ENCODE measurements around the gene BTNL9. TPM values are rescaled to one million over a fixed set of nuclear protein-coding genes. Genes with fewer than 3 reads are reported as not detected.

The BTNL9 gene
- polyA plus RNA-seq, 1 donor (not counting 4 experiments of a cell fraction or from before 2014, with no cell fraction given): 0.07 TPM

- dilution Hi-C loops (cut with MboI; ENCODE audit: extremely low pct_ligation_motif_present, low sequenced_read_pairs): no loop called here
Observed at GRCh38 chr5:181001947-181002346, 38.1 kb upstream of the BTNL9 start.

DNA sequence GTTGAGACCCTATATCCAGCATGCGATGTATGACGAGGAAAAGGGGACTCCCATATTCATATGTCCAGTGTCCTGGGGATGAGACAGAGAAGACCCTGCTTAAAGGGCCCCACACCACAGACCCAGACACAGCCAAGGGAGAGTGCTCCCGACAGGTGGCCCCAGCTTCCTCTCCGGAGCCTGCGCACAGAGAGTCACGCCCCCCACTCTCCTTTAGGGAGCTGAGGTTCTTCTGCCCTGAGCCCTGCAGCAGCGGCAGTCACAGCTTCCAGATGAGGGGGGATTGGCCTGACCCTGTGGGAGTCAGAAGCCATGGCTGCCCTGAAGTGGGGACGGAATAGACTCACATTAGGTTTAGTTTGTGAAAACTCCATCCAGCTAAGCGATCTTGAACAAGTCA, 34.3 kb upstream of the BTNL9 start:
- no peak overlapping the region for H3K9ac ChIP-seq (ENCODE audit: control insufficient read depth, extremely low read depth, insufficient read depth, low read length)
- DNase-seq (ENCODE audit: low read depth, low spot score) (no peak), FAIRE-seq (no peak)
- no peak overlapping the region for H2AFZ ChIP-seq (ENCODE audit: control insufficient read depth, low read length)
- TF ChIP-seq, protein P1, sequence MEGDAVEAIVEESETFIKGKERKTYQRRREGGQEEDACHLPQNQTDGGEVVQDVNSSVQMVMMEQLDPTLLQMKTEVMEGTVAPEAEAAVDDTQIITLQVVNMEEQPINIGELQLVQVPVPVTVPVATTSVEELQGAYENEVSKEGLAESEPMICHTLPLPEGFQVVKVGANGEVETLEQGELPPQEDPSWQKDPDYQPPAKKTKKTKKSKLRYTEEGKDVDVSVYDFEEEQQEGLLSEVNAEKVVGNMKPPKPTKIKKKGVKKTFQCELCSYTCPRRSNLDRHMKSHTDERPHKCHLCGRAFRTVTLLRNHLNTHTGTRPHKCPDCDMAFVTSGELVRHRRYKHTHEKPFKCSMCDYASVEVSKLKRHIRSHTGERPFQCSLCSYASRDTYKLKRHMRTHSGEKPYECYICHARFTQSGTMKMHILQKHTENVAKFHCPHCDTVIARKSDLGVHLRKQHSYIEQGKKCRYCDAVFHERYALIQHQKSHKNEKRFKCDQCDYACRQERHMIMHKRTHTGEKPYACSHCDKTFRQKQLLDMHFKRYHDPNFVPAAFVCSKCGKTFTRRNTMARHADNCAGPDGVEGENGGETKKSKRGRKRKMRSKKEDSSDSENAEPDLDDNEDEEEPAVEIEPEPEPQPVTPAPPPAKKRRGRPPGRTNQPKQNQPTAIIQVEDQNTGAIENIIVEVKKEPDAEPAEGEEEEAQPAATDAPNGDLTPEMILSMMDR (optimal IDR thresholded peaks at IDR 0.05 in 1 of 3, IDR thresholded peaks at IDR 0.05 in 1 of 3, conservative IDR thresholded peaks at IDR 0.05 in 1 of 3; ENCODE audit: extremely low read depth in 1 of 3, insufficient read depth in 2 of 3, low read length in 3 of 3): no peak
- no peak for TF ChIP-seq EZH2 (IDR thresholded peaks at IDR 0.05; ENCODE audit: low read length)
- H3K9me3 ChIP-seq (ENCODE audit: control insufficient read depth, low read depth, low read length): no peaks in the 10 kb centered on the region
- H3K36me3 ChIP-seq (ENCODE audit: control insufficient read depth in 2 of 2, extremely low read depth in 1 of 2, insufficient read depth in 2 of 2, low read length in 2 of 2): no peaks in the 10 kb centered on the region
- no peaks in the 10 kb centered on the region for H4K20me1 ChIP-seq (ENCODE audit: control insufficient read depth, extremely low read depth, insufficient read depth, low read length)
- H3K9me1 ChIP-seq (ENCODE audit: control insufficient read depth, extremely low read depth, insufficient read depth, low read length): no peaks in the 10 kb centered on the region
- dilution Hi-C loops (cut with MboI; ENCODE audit: extremely low pct_ligation_motif_present, low sequenced_read_pairs): no loop called here
- no peaks in the 10 kb centered on the region for H3K4me1 ChIP-seq (ENCODE audit: control insufficient read depth, extremely low read depth, insufficient read depth, low read length)
- H3K27ac ChIP-seq (ENCODE audit: control insufficient read depth, insufficient read depth, low read length): no peak overlapping the region
- H3K27me3 ChIP-seq (ENCODE audit: control insufficient read depth, extremely low read depth, insufficient read depth, low read length): no peaks in the 10 kb centered on the region
- no peaks in the 10 kb centered on the region for H3K79me2 ChIP-seq (ENCODE audit: control insufficient read depth, insufficient read depth, low read length)
- no peak overlapping the region for H3K4me2 ChIP-seq (ENCODE audit: control insufficient read depth, extremely low read depth, insufficient read depth, low read depth, low read length)
- H3K4me3 ChIP-seq (ENCODE audit: control insufficient read depth in 2 of 3, extremely low read depth in 1 of 3, insufficient read depth in 2 of 3, low read depth in 1 of 3, low read length in 3 of 3): no peak overlapping the region

More at GRCh38 chr5:181001947-181002346, 38.1 kb upstream of the BTNL9 start:
- Histone ChIP-seq H3K9me3 (ENCODE audit: control insufficient read depth, low read depth, low read length) (no peaks in the 10 kb centered on the region), H4K20me1 (ENCODE audit: control insufficient read depth, extremely low read depth, insufficient read depth, low read length) (no peaks in the 10 kb centered on the region), H2AFZ (ENCODE audit: control insufficient read depth, low read length) (no peak overlapping the region), H3K4me2 (ENCODE audit: control insufficient read depth, extremely low read depth, insufficient read depth, low read depth, low read length) (no peak overlapping the region), H3K36me3 (ENCODE audit: control insufficient read depth in 2 of 2, extremely low read depth in 1 of 2, insufficient read depth in 2 of 2, low read length in 2 of 2) (no peaks in the 10 kb centered on the region), H3K27ac (ENCODE audit: control insufficient read depth, insufficient read depth, low read length) (no peak overlapping the region), H3K4me1 (ENCODE audit: control insufficient read depth, extremely low read depth, insufficient read depth, low read length) (no peaks in the 10 kb centered on the region), H3K4me3 (ENCODE audit: control insufficient read depth in 2 of 3, extremely low read depth in 1 of 3, insufficient read depth in 2 of 3, low read depth in 1 of 3, low read length in 3 of 3) (no peak overlapping the region), H3K9ac (ENCODE audit: control insufficient read depth, extremely low read depth, insufficient read depth, low read length) (no peak overlapping the region), H3K79me2 (ENCODE audit: control insufficient read depth, insufficient read depth, low read length) (no peaks in the 10 kb centered on the region), H3K27me3 (ENCODE audit: control insufficient read depth, extremely low read depth, insufficient read depth, low read length) (no peaks in the 10 kb centered on the region), H3K9me1 (ENCODE audit: control insufficient read depth, extremely low read depth, insufficient read depth, low read length) (no peaks in the 10 kb centered on the region)
- no peak for DNase-seq (ENCODE audit: low read depth, low spot score)
- TF ChIP-seq, protein P1 (optimal IDR thresholded peaks at IDR 0.05 in 1 of 3, IDR thresholded peaks at IDR 0.05 in 1 of 3, conservative IDR thresholded peaks at IDR 0.05 in 1 of 3; ENCODE audit: extremely low read depth in 1 of 3, insufficient read depth in 2 of 3, low read length in 3 of 3): no peak
- no peak for TF ChIP-seq EZH2 (IDR thresholded peaks at IDR 0.05; ENCODE audit: low read length)
- no peak for FAIRE-seq
